Mesodermal cell (in vitro differentiated cells): ENCODE measurements around the gene PTPRF.

ENCODE experiments used
- H3K27ac ChIP-seq: 2 replicates; pipeline ENCODE4 v1.7.0; 2013; ENCODE audit warnings: mild to moderate bottlenecking, low read depth, low read length, moderate library complexity; ENCODE audit not compliant: severe bottlenecking
- H3K36me3 ChIP-seq: 2 replicates; pipeline ENCODE4 v1.7.1; 2013; ENCODE audit warnings: mild to moderate bottlenecking, low read length, moderate library complexity; ENCODE audit not compliant: control insufficient read depth, insufficient read depth
- H3K4me1 ChIP-seq: one replicate; pipeline ENCODE4 v1.7.1; 2013; ENCODE audit warnings: mild to moderate bottlenecking, low read length; ENCODE audit not compliant: insufficient read depth, control insufficient read depth, poor library complexity, severe bottlenecking
- H3K4me3 ChIP-seq: 2 replicates; pipeline ENCODE4 v1.7.0; 2013; ENCODE audit warnings: low read length, control low read depth, mild to moderate bottlenecking; ENCODE audit not compliant: insufficient read depth, poor library complexity, severe bottlenecking; ENCODE audit errors: extremely low read depth
- H3K9me3 ChIP-seq: 2 replicates; pipeline ENCODE4 v1.7.1; 2013; ENCODE audit warnings: mild to moderate bottlenecking, low read length, moderate library complexity; ENCODE audit not compliant: control insufficient read depth
- WGBS, 2 experiments: methylation state at CpG; one replicate each; pipeline ENCODE4 v1.1.5; 2013; ENCODE audit warnings: missing lambda C conversion rate in 2 of 2; ENCODE audit not compliant: insufficient coverage in 2 of 2; 5-methylcytosine and 5-hydroxymethylcytosine counted together

PTPRF gene

DNA sequence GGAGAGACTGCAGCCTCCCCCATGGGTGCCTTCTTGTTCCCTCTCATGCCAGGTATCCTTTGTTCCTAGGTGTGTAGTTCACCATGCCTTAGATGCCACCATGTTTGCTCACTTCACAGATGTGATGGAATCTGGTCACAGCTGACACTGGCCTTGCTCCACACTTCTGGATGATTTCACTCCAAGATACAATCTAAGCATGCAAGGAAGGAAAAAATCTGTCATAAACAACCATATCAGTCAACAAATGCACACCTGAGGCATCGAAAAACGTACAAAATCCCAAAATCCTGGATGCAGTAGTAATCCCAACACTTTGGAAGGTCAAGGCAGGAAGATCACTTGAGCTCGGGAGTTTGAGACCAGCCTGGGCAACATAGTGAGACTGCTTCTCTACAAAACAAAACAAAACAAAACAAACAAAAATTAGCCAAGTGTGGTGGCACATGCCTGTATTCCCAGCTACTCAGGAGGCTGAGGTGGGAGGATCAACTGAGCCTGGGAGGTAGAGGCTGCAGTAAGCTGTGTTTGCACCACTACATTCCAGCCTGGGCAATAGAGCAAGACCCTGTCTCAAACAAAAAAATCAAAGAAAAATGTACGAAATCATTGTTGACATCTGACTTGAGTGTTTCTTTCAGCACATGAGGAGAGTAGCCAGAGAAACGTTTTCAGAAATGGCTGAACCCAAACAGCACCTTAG is 17.1 kb upstream of the PTPRF start:
- no peak overlapping the region for H3K4me3 ChIP-seq
- no peaks in the 10 kb centered on the region for H3K4me1 ChIP-seq
- no peaks in the 10 kb centered on the region for H3K36me3 ChIP-seq
- no peaks in the 10 kb centered on the region for H3K9me3 ChIP-seq
- no peak overlapping the region for H3K27ac ChIP-seq
- 79 to 85% methylated on average over 4 to 5 of the region's 5 CpGs for WGBS, 2 experiments

DNA sequence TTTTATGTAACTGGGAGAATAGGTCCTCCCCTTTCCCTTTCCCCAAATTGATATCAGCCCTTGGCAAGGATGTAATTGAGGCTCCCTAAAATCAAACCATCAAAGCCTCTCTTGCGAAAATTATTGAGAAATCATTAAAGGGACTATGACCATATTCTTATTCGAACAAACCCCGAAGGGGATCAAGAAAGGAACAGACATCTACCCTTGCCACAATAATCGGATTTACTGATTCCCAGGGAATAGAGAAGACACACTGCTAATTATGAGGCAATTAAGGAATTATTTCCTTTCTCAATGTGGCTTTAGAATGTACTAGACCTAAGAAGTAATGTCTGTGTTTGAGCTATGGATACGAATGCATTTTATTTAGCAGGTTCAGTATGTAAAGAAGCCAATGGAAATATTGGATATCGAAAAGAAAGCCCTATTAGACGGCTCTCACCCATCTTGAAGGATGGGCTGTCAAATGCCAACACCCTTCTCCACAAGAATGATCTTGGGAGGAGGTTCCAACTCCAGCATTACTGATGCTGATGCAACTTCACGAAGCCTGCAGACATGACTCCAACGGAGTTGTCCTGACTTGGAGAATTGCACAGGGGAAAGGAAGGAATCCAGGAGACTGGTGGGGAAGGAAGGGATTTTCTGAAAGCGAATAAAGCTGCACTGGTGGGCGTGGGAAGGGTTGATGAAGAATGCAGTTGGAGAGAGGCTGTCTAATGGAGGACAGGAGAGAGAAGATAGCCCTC is 11.6 kb upstream of the PTPRF start:
- WGBS, 2 experiments: 94 to 96% methylated on average over 4 to 7 of the region's 11 CpGs
- Histone ChIP-seq H3K4me1 (peaks cover 7% of the 10 kb centered on the region), H3K4me3 (no peak overlapping the region)

DNA sequence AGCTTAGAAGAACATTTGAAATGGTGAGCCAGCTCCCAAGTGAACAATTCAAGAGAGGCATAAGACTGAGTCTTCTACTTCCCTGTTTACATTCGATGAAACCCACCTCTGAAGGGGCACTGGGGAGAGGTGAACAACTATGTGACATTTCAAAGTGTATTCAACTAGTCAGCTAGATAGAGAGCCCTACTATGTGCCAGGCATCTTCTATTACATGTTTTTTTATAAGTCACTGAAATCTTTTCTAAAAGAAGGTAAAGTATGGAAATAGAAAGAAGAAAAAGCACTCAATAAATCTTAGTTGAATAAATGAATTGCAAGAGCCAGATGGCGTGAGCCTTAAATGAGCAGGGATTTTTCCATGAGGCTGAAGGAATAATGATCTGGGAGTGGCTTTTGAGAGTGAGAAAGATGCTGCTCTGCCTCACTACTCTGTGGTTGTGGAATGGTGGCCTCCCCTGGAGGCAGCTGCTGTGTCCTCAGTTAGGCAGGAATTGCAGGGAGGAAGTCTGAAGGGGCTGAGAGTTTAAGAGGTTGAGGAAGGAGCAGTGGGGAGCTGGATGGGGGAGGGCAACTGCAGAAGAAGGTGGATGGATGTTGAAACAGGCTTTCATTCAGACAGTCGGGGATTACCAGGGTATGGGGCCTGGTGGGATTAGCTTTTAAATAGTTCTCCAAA is 10.4 kb upstream of the PTPRF start:
- Histone ChIP-seq H3K4me3 (no peak overlapping the region), H3K4me1 (peaks cover 7% of the 10 kb centered on the region), H3K36me3 (no peaks in the 10 kb centered on the region), H3K27ac (no peak overlapping the region), H3K9me3 (no peaks in the 10 kb centered on the region)
- 85 to 100% methylated on average over 1 to 2 of the region's 3 CpGs for WGBS, 2 experiments

More for the DNA sequence above, 11.6 kb upstream of the PTPRF start:
- no peak overlapping the region for H3K27ac ChIP-seq
- no peaks in the 10 kb centered on the region for H3K9me3 ChIP-seq
- no peaks in the 10 kb centered on the region for H3K36me3 ChIP-seq

DNA sequence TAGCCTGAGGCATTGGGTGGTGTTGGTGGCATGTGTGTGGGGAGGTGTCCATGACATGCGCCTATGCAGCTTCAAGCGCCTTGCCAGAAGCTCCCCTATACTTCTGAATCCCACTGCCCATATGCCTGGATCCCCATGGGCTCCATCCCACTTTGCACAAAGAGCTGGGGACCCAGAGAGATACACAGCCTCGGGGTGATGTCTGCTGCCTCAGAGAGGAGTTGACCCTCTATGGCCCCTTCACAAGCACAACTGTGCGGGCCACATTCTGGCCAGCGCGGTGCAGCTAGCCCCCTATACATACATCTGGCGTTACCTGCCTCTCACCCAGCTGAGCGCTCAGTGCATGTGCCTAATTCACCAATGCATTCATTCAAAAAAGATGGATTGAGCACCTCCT is 9.6 kb upstream of the PTPRF start:
- H3K27ac ChIP-seq: no peak overlapping the region
- 95 to 96% methylated on average over 4 to 8 of the region's 8 CpGs for WGBS, 2 experiments
- peaks cover 7% of the 10 kb centered on the region for H3K4me1 ChIP-seq
- no peak overlapping the region for H3K4me3 ChIP-seq
- H3K9me3 ChIP-seq: no peaks in the 10 kb centered on the region
- H3K36me3 ChIP-seq: no peaks in the 10 kb centered on the region

DNA sequence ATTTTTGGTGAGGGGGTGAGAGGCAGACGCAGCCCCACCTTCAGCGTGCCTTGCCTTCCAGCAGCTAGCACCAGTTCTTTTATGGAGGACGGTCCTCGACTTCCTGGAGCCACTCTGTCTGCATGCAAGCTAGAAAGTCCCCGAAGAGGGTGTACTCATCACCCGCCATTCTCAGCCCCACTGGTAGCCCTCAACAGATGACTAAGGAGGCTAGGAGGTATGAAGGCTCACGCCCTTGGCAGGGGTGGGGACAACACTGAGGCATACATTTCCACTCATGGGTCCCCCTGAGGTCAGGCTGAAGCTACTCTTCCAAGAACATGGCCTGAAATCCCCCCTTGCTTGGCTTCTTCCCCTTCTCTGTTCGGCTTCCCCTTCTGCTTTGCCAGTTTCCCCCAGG is 8.9 kb upstream of the PTPRF start:
- H3K4me3 ChIP-seq: no peak overlapping the region
- peaks cover 7% of the 10 kb centered on the region for H3K4me1 ChIP-seq
- no peak overlapping the region for H3K27ac ChIP-seq
- H3K36me3 ChIP-seq: no peaks in the 10 kb centered on the region
- no peaks in the 10 kb centered on the region for H3K9me3 ChIP-seq
- WGBS, 2 experiments: 96 to 98% methylated on average over 5 to 7 of the region's 8 CpGs

DNA sequence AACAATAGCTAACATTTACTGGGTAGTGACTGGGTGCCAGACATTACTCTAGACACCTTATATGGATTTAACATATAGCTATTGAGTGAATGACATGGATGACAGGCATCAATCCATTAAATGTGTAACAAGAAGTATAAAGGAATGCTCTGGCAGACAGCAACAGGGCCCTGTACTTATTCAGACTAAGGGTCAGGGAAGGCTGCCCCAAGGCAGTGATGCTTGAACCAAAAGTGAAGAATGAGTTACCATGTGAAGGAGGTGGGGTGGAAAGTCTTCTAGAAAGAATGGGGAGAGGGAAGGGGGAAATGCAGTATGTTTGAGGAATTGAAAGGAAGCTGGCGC is 8.3 kb upstream of the PTPRF start:
- H3K9me3 ChIP-seq: no peaks in the 10 kb centered on the region
- H3K27ac ChIP-seq: no peak overlapping the region
- no peaks in the 10 kb centered on the region for H3K36me3 ChIP-seq
- peaks cover 7% of the 10 kb centered on the region for H3K4me1 ChIP-seq
- H3K4me3 ChIP-seq: no peak overlapping the region
- 88 to 100% methylated on average over 1 of the region's 1 CpG for WGBS, 2 experiments

DNA sequence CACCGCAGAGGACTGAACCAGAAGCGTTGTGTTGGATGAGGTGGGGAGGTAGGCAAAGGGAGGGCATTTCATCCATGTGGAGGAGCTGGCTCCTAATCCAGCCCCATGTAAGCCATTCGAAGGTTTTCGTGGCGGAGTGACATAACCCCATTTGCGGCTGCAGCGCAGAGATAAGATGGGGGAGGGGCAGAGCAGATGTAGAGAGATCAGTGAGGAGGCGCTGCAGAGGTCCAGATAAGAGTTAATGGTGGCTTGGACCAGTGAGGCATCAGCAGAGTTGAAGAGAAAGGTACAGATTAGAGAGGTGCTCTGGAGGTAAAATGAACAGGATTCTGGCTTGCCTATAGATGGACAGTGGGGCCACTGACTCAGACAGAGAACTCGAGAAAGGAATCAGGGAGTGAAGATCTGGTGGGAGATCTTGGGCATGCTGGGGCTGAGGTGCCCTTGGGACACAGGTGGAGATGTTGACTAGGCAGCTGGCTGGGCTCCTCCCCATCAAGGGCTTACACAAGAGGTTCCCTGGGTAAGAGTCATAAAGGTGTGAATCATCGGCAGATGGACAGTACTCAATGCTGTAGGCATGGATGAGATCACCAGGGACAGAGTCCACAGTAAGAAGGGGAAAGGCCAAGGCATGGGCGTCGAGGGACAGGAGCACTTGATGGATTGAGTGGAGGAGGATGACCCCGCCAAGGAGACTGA is 7.8 kb upstream of the PTPRF start:
- no peak overlapping the region for H3K4me3 ChIP-seq
- WGBS, 2 experiments: 88 to 91% methylated on average over 13 of the region's 13 CpGs
- H3K27ac ChIP-seq: no peak overlapping the region
- no peaks in the 10 kb centered on the region for H3K9me3 ChIP-seq
- H3K4me1 ChIP-seq: peaks cover 7% of the 10 kb centered on the region
- no peaks in the 10 kb centered on the region for H3K36me3 ChIP-seq

DNA sequence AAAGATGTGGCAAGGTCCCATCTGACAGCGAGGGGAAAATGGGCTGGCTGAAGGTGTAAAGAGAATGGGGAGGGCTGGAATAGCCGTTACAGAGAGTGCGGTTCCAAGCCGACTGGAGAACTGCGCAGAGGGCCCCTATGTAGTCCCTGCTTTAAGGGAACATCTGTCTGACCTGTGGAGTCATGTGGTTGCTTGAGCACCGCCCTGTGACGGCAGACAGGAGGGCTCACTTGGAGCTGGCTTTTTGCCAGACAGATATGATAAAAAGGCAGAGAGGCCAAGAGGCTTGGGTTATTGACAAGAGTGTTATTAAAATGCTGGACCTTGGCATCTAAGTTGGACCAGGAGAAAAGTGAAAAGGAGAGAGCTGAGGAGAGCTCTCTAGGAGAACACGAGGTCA is 5.9 kb upstream of the PTPRF start:
- peaks cover 12% of the 10 kb centered on the region for H3K4me1 ChIP-seq
- H3K9me3 ChIP-seq: no peaks in the 10 kb centered on the region
- H3K27ac ChIP-seq: no peak overlapping the region
- 90 to 98% methylated on average over 8 of the region's 8 CpGs for WGBS, 2 experiments
- no peaks in the 10 kb centered on the region for H3K36me3 ChIP-seq
- no peak overlapping the region for H3K4me3 ChIP-seq

DNA sequence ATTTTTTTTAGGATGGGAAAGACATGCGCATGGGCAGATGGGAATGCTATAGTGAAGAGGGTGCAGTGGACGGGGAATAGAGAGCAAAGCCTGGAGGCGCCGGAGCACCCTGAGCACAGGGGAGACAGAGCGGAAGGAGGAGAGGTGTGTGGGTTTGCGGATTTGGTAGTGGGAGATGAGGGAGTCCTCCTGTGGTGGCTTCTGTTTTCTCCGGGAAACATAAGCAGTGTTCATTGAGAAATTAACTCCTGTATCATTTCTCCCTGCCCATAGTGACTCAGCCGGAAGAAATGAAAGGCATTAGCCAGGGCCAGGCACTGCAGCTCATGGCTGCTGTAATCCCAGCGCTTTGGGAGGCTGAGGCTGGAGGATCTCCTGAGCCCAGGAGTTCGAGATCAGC is 4.7 kb upstream of the PTPRF start:
- peaks cover 12% of the 10 kb centered on the region for H3K4me1 ChIP-seq
- H3K36me3 ChIP-seq: no peaks in the 10 kb centered on the region
- 87 to 94% methylated on average over 5 to 8 of the region's 10 CpGs for WGBS, 2 experiments
- no peak overlapping the region for H3K4me3 ChIP-seq
- H3K27ac ChIP-seq: no peak overlapping the region
- no peaks in the 10 kb centered on the region for H3K9me3 ChIP-seq

DNA sequence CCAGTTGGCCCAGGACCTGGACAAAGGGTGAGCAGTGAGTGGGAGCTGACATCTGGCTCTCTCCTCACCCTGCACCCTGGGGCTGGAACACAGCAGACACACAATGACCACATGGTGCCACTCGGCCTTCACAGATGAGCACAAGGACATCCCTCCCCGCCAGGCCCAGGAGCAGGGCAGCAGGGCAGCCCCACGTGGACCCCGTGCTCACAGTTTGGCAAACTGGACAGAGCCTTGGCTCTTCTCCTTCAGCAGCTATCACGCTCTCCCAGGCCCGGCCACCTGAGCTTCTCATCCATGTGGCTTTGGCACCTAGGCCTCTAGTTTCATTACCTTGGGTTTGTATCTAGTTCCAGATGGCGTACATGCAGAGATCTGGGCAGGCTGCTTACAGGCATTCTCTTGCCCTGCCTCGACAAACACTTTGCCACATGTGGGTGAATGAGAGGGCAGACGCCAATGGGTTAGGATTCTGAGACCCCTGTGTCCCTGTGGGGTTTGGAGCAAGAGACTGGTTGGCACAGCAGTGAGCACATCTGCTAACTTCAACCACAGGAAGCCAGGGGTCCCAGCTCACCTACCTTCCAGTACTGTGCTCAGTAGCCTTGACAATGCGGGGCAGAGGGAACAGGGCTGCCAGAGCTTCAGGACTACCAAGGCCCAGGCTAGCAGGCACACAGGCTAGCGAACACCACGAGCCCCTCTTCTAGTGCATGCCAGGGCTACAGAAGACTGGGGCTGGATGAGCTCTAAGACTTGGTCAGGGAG is 3.4 kb upstream of the PTPRF start:
- WGBS, 2 experiments: 90 to 95% methylated on average over 11 to 12 of the region's 12 CpGs
- H3K9me3 ChIP-seq: no peaks in the 10 kb centered on the region

More for the DNA sequence above, 3.4 kb upstream of the PTPRF start:
- H3K4me3 ChIP-seq: no peak overlapping the region
- no peak overlapping the region for H3K27ac ChIP-seq
- no peaks in the 10 kb centered on the region for H3K36me3 ChIP-seq
- peaks cover 13% of the 10 kb centered on the region for H3K4me1 ChIP-seq
